H1 (cell line): ENCODE results near the gene EYA4. TPM values are rescaled to one million over a fixed set of nuclear protein-coding genes. Genes with fewer than 3 reads are reported as not detected.

ENCODE experiments used
- BACH1 ChIP-seq: IDR thresholded peaks from 2 replicates; pipeline ENCODE4 v1.6.1; 2012; ENCODE audit warnings: low read length, improper control_type of control experiment
- NRF1 ChIP-seq: IDR thresholded peaks from 2 replicates; pipeline ENCODE4 v1.6.1; 2011; ENCODE audit warnings: mild to moderate bottlenecking, low read depth, low read length, improper control_type of control experiment
- POLR2AphosphoS5 ChIP-seq: IDR thresholded peaks from 2 replicates; pipeline ENCODE4 v1.6.1; 2011; ENCODE audit warnings: low read depth, low read length
- polyA plus RNA-seq, 7 experiments: library from polyadenylated mRNA; depleted of rRNA in 3 of 7; stranded (reverse) in 5 of 7; unstranded in 2 of 7; fragments of >200 nt in 5 of 7; fragments of 200-250 nt in 2 of 7; gene quantifications; 1 replicate in 5 of 7; 2 replicates in 1 of 7; 4 replicates in 1 of 7; pipeline versions ENCODE4 v1.2.1 to v1.2.3, GENCODE V29; 2011 to 2013; ENCODE audit warnings: missing spikeins in 2 of 7, mixed read lengths in 2 of 7
- total RNA-seq: library from RNA; stranded (reverse); fragmentation: NEBNext Ultra II Directional; extraction: Animal tissue kit (Norgen Biotek cat#: 25700); gene quantifications from 2 replicates; pipeline ENCODE4 v1.2.1, GENCODE V29; 2021

Gene EYA4
- total and polyA plus RNA-seq, 2 of the 8 experiments (the other 6 are each of a cell fraction or from before 2014, with no cell fraction given): 0.06 to 0.17 TPM

DNA sequence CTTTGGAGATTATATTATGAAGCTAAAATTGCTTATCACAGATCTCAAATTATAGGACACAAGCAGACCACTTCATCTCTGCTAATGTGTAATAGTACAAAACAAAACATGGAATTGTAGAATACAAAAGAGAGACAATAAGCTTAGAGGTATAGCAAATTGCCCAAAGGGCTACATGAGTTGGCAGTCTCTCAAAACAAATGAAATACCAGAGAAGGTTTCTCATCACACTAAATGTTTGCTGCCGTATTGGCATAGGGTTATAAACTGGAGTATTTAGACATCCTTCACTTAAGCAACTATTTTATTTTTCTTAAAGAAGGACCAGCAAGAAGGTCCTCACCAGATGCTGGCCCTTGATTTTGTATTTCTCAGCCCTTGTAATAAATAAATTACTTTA lies 5.9 kb upstream of the EYA4 start (continued):
- TF ChIP-seq NRF1 (no peak), BACH1 (no peak), POLR2AphosphoS5 (no peak)
